ENCODE results near the gene AMER3.
A peak's percentile ranks its signal among the peaks of the same experiment; 100 is the strongest.

AMER3 gene

DNA sequence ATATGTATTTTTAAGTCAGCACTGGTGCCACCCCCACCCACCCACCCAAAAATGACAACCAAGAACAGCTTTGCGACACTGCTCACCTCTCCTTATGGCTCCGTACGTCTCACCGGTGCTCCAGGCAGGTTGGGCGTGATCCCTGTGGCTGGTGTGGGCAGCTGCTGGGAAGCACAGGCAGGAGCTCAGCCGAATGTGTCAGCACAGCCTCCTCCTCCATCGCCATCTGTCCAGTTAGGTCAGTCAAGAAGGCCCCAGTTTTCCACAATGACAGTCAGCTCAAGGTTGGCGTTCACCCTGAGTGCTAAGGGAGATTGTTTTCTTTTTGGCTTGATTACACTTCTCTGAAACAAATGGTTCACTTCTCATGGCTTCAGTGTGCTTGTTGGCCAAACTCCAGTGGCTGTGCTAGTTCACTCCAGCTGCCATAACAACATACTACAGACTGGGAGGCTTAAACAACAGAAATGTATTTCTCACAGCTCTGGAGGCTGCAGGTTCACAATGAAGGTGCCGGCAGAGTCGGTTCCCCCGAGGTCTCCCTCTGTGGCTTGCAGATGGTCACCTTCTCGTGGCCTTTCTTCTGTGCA lies 30.2 kb downstream of the AMER3 start:
- no peak for DNase-seq (ENCODE audit: low read depth, low spot score)

DNA sequence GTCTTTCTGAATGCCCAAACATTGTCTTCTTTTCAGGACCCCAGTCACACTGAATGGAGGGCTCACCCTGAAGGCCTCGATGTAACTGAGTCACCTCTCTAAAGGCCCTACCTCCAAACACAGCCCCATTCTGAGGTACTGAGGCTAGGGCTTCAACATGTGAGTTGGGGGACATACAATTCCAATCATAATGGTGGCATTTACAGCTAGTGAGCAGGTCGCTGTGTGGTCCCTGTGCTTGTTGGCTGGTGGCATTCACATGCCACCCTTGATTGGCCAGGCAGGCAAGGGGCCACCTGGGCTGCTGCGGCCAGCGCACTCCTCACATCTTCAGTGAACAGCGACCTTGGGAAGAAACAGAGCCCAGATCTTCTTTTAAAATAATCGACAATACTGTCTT lies 30.7 kb downstream of the AMER3 start:
- DNase-seq (ENCODE audit: low read depth, low spot score) = no peak

DNA sequence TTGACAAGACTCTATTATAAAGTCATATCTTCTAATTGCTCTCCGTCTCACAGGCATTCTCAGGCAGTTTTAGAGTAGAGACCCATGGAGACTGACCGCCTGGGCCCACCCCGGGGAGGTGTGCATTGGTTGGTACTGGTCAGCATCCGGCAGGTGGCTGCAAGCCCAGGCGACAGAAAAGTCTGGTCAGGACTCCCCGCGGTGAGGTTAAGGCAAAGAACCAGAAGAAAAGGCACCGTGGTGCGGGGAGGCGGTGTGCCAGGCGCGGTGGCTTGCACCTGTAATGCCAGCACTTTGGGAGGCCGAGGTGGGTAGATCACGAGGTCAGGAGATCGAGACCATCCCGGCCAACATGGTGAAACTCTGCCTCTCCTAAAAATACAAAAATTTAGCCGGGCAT lies 32.5 kb downstream of the AMER3 start:
- no peak for DNase-seq (ENCODE audit: low read depth, low spot score)

DNA sequence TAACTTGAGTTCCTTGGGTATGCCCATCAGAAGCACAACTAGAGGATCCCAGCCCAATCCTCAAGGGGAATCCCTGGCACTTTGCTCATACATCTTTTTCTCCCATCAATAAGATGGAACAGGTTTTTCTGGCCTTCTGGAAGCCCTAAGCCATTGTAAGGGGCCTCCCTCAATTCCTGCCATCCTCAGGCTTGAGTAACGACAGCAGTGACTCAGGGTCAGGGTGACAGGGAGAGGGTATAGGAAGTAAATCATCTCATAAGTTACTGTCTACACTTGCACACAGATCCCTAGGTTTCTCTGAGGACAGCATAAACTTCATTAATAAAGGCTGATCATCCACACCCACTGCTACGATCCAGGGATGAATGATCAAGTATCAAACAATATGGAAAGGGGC lies 35.0 kb downstream of the AMER3 start:
- no peak for DNase-seq (ENCODE audit: low read depth, low spot score)

DNA sequence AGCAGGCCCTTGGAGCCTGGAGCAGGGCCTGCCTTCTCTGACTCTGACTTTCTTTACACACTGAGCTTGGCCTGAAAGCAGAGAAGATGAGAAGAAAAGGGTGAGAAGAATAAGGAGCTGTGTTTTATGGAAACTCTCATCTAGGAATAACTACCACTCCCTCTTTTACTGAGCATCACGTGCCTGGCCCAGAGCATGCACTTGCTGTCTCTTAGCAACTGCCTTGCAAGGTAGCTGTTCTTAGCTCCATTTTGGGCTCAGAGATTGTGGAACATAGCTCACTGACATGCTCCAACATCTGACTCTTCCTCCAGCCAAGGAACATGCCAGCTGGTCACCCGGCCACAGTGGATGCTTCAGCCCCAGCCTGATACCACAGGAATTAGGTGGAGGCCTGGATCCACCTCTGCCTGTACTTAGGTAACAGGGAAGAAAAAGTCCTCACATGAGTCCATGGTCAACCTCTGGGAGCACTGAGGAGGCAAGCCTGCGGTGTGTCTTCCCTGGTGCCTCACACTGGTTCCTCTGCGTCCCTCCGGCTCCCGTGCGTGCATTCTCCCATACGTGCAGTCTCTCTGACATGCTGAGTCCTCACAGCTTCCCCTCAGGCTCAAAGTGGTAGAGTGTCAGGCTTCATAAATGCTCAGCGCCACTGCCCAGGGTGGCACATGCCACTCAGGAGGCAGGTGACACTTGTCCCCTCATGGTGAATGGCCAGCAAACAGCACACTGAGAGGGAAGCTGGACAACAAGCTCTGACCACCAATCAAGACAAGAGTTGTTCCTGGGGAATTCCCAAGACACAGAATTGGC lies 35.7 kb downstream of the AMER3 start:
- no peak for DNase-seq (ENCODE audit: low read depth, low spot score)

DNA sequence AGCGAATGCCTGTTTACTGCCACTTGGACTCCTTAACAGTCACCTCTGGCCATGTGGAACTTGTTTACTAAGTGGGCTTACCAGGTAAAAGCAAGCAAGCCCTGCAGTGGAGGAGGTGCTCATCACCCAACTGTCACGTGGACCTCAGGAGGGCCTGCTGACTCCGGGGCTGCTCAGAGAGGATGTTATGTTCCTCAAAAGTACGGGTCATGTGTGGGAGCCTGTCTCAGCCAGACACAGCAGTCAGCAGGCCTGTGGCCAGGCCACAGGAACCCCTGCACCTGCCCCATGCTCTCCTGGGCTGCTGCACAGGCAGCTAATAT lies 36.2 kb downstream of the AMER3 start:
- no peak for DNase-seq (ENCODE audit: low read depth, low spot score)

DNA sequence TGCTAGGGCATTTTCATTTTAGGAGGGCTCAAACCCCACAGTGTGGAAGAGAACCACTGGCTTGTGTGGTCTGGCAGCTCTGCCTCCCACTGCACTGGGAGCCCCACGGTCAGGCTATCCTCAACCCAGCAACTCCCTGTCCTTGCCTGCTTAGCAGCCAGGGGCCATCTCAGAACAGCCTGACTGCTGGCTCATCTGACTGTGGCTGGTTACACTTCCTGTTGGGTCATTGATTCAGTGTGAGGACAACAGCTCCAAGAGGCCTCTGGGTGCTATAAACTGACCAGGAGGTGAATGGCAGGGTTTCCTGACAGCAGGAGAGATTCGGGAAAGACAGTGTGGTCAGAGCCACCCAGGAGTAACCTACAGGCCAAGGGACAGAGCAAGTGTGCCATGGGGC lies 40.1 kb downstream of the AMER3 start:
- no peak for DNase-seq (ENCODE audit: low read depth, low spot score)

DNA sequence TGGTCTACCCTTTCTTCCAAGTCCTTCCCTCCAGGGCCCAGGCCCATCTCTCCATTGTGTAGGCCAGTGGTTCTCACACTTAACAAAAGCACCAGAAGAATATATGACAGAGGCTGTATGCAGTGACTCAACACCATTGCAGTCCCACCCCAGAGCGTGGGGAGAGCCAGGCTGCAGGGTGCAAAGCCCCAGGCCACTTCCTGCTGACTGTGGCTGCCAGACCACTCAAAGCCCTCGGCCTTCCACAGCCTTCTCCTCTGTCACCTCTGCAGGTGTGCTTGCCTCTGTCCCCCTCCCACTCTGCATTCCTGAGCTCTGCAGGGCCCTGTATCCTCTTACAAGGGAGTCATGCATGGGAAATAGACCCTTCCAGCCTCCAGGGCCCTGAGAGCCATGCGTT lies 41.0 kb downstream of the AMER3 start:
- DNase-seq (ENCODE audit: low read depth, low spot score) = no peak

DNA sequence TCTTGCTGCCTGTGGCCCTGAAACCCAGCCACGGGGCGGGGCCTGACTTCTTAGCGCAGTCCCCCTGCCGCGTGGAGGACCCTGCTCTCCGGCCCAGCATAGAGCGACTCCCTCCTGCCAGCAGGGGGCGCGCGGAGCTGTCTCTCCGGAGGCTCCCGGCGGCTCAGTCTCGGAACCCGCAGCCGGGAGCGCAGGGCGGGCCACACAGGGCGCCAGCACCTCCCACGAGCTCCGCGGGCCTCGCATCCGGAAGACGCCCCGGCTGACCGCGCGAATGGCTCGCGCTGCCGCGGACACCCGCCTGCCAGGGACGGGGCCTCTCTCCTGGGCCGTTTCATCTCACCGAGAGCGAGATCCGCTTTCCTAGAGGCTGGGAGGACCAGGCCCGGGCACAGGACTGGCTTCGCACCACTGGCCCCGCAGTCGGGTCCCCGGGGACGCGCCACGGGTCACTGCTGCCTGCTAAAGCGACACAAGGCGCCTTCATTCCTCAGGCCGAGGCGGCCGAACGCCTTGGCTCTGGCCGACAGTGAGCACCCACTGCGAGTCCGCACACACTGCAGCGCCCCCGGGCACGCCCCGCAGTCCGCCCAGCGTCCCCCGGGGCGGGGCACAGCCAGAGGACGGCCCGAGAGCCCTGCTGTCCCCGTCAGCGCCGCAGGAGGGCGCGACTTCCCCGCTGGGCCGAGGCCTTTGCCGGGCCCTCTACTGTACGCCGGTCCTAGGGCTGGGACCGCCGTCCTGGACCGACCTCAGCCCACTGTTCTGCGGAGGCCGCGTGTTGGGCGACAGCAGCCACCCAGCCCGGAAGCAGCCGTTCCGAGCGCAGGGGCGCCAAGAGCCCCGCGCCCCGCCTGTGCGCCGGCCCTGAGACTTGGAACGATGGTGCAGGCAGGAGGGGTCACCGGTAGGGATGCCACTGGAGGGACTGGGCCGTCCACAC lies 42.4 kb downstream of the AMER3 start:
- DNase-seq (ENCODE audit: low read depth, low spot score) = peak; percentile 96

DNA sequence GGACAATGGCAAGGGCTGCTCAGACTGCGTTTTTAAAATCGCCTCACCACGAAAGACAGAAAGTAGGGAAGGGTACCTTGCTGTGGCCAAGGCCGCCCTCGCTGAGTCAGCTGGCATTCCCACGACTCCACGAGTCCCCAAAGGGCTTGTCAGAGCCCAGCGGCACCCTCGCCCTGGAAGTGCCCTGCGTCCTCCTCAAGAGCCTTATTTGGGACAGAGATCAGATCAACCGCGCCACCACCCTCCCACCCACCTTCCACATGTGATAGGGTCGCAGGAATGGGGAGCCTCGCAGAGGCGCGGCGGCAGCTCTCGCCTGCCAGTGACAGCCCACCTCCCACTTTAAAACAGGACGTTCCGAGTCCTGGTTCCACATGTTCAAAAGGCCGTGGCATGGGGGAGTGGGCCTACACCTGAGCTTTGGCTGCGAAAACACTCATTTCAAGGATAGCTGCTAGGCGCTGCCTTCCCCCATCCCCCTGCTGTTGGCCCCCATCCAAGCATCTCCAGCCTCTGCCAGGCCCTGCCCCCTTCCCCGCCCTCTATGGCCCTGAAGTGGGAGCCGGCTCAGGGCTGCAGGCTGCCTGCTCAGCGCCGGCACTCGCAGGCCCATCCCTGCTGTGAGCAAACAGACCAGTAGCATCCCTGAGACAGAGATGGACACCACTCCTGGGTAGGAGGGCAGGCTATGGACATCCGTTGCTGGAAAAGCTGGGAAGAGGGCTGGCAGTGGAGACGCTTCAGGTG lies 43.3 kb downstream of the AMER3 start:
- DNase-seq (ENCODE audit: low read depth, low spot score) = peak; percentile 75

DNA sequence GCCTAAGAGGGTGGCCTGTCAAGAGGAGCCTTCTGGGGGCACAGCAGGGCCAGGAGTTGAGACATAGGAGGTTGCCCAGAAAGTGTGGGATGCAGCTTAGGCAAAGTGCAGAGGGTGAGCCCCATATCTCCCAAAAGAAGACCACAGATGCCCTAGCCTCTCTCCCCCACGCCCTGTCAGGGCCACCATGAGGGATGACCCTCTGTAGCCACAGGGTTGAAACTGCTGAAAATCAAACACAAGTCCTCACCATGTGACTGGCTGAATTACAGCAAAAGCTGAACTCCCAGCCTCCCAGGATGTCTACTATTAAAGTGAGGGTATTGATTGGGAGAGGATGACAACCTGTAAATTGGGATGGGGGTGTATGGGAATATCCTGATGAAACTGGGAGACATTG lies 44.0 kb downstream of the AMER3 start:
- no peak for DNase-seq (ENCODE audit: low read depth, low spot score)

DNA sequence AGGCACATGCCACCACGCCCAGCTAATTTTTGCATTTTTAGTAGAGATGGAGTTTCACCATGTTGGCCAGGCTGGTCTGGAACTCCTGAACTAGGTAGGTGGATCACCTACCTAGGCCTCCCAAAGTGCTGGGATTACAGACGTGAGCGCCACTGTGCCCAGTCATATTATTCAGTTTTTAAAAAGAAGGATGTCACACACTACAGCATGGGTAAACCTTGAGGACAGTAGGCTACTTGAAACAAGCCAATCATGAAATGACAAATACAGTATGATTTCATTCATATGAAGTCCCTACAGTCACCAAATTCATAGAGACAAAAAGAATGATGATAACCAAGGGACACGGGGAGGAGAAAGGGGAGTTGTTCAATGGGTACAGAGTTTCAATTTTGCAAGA lies 50.3 kb downstream of the AMER3 start:
- no peak for DNase-seq (ENCODE audit: low read depth, low spot score)

DNA sequence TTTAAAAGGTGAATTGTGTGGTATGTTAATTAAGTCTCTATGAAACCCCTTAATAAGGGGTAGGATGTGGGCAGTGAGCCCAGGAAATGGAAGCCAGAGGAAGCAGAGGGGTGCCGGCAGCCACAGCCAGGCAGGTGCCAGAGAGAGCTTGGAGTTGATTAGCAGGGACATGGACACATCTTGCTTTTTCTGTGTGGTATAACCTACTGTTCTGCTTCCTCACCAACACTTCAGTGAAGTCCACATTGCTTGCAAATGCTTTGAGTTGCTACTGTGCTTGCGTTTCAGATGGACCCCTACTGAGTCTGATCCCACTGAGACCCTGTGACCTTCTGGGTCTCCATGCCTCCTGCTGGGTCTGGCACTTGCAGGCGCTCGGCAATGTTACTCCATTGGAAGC lies 51.0 kb downstream of the AMER3 start:
- DNase-seq (ENCODE audit: low read depth, low spot score) = no peak

DNA sequence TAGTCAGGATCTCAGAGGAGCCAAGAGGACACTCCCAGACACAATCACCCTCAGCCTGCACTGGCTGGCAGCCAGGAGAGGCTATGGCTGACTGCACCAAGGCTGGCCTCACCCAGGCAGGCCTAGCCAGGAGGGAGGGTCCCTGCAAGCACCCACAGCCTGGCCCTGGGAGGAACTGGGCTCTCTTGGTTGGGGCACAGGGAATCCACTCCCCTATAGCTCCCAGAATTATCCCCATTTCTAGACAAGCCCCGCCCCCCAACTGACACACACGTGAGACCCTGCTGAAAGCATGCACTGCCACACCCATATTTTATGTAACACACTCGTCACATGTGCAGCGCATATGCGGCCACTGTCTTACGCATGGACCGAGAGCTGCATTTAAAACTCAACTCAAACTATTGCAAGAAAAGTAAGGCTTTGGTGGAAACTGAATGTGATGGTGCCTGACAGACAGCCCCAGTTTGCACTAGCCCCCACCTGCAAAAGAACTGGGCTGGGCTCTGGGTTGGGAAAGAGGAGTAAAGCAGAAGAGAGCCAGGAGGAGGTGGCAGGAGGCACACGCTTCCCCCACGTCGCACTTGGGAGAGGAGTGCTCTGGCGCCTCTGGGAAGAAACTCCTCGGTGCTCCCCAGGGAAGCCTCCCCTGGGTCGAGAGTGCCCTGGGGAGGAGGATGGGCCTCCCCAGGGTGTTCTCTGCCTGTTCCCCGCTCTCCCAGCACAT lies 52.5 kb downstream of the AMER3 start:
- peak; percentile 34 for DNase-seq (ENCODE audit: low read depth, low spot score)

DNA sequence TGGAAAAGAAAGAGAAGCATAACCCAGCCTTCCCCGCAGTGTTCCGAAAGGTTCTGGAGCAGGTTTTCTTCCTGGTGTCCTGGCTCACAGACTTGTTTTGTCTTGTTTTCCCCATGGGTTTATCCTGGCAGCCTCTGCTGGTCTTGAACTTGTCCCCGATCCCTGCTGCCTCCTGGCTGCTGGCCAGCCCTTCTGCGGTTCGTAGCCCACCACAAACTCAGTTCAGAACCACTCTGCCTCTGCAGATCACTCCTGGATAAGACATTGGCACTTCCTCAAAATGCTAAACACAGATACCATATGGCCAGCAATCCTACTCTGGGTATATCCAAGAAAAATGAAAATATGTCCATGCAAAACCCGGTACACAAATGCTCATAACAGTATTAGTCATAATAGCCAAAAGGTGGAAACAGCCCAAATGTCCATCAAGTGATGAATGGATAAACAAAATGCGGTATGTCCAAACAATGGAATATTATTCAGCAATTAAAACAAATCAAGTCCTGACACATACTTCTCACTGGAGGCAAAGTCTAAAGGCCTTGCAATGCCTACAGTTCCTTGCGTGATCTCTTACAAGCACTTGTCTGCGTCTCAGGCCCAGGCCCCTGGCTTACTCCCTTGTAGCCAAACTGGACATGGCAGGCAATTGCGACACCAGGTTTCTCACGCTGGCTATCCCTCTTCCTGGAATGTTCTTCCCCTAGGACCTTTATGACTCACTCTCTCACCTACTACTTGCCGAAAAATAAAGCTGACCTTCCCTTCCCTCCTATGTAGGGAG lies 53.3 kb downstream of the AMER3 start:
- no peak for DNase-seq (ENCODE audit: low read depth, low spot score)

DNA sequence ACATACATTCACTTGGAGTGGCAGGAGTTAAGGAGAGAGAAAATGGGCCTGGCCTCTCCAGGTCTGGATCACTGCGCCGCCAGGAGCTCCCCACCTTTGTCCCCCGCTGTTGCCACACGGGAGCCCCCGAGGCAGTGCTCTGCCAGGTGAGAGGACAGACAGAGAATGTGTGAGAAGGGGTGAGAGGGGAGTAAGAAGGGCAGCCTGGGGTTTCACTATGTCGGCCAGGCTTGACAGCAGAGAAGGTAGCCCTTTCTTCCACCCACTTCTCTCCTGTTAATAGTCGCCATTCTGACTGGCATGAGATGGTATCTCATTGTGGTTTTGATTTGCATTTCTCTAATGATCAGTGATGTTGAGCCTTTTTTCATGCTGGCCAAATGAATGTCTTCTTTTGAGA lies 55.1 kb downstream of the AMER3 start:
- DNase-seq (ENCODE audit: low read depth, low spot score) = no peak

DNA sequence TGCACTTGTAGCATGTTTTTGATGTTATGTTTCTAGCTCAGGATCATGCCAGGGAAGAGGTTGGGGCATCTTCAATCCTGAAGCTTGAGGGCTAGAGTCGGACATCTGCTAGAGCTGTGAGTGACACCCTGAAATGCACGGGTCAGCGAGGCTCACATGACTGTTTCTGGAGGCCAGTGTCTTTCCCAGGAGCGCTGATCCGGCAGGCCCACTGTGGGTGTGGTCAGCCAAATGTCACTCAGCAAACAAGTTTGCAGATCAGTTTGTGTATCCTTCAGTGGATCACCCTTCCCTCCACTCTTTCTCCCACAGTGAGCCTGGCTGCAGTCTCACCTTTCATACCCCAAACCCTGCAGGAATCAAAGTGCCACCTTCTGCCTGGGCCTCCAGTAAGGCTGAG lies 58.4 kb downstream of the AMER3 start:
- no peak for DNase-seq (ENCODE audit: low read depth, low spot score)

DNA sequence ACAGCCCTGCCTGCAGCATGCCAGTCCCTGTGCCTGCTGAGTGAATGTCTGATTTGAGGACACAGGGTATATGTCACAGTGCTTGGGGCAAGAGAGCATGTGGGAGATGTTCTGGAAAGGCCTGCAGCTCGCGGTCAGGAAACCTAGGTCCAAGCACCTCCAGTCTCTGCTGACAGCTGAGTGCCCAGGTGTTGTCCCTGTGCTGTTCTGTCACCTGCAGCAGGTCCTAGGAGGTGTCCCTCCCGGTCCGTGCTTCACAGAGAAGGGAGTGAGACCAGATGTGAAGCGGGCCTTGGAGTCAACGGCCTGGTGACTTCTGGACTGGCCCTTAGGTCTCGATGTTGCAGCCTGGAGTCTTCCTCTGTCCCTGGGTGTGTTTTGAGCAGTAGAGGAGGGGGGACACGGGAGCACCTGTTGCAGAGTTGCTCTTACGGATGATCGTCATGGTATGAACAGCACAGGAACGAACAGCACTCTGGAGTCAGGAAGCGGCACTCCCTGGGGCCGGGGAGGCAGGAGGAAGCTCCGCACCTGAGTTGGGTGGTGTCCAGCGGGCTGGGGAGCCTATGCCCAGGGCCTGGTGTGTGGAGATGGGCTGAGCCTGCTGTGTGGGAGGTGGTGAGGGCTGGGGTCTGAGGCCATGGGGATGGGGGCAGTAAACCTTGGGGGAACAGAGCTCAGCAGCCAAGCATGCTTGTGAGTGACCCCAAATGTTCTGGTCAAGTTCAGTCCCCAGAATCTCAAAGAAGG lies 59.8 kb downstream of the AMER3 start:
- DNase-seq (ENCODE audit: low read depth, low spot score) = no peak

Measured in astrocyte of the hippocampus (primary cell).